ENCODE data around the gene ACSL5. TPM values are rescaled to one million over a fixed set of nuclear protein-coding genes. Genes with fewer than 3 reads are reported as not detected.

Gene ACSL5
- total and polyA plus RNA-seq, 3 donors from 2014 or later = 10.1 to 20.1 (median 11.4) TPM

GRCh38 chr10:112433136-112433535 is 59.2 kb downstream of the ACSL5 start:
- Histone ChIP-seq H3K4me1 (no peaks in the 10 kb centered on the region), H3K9me3 (no peaks in the 10 kb centered on the region), H3K27me3 (no peaks in the 10 kb centered on the region), H3K36me3 (ENCODE audit: low read depth, missing control alignments) (no peaks in the 10 kb centered on the region), H3K27ac (peak overlapping the region in 1 of 2 donors; percentile 5), H3K4me3 (no peak overlapping the region)
- DNase-seq = no peak
- no peak for TF ChIP-seq CTCF (IDR thresholded peaks at IDR 0.05)
- TF ChIP-seq POLR2A (IDR thresholded peaks at IDR 0.05) = no peak
- 70 to 84% methylated on average over 2 of the region's 2 CpGs for WGBS, 2 donors
- intact Hi-C loops (cut with DNase I; ENCODE audit: low total_unique reads) = no loop called here

GRCh38 chr10:112434988-112435619 is 61.2 kb downstream of the ACSL5 start:
- H3K4me1 ChIP-seq = no peaks in the 10 kb centered on the region
- no peak overlapping the region for H3K4me3 ChIP-seq
- H3K27ac ChIP-seq = no peak overlapping the region
- no peaks in the 10 kb centered on the region for H3K9me3 ChIP-seq
- DNase-seq = no peak
- H3K27me3 ChIP-seq = no peaks in the 10 kb centered on the region
- 92 to 94% methylated on average over 2 of the region's 2 CpGs for WGBS, 2 donors
- intact Hi-C loops (cut with DNase I; ENCODE audit: low total_unique reads) = no loop called here
- H3K36me3 ChIP-seq (ENCODE audit: low read depth, missing control alignments) = no peaks in the 10 kb centered on the region
- TF ChIP-seq CTCF (IDR thresholded peaks at IDR 0.05) (peak in 2 of 3 experiments; percentile 17 to 52), POLR2A (IDR thresholded peaks at IDR 0.05) (no peak)

DNA sequence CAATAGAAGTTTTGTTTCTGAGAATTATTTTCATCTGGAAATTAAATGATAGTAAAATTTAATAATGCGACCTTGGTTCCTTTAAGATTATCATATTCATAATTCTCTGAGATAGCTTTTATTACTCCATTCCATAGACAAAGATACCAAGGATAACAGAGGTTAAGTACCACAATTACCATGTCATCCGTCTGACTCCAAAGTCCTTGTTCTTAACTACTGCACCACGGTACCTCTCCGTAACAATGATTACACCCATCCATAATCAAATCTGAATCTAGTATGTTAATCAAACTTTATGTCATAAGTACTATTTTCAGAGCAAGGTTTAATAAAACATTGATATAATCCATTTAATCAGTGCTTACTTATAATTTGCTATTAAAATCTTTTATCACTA is 64.4 kb downstream of the ACSL5 start:
- Histone ChIP-seq H3K9me3 (no peaks in the 10 kb centered on the region), H3K36me3 (ENCODE audit: low read depth, missing control alignments) (no peaks in the 10 kb centered on the region), H3K4me3 (no peak overlapping the region), H3K27me3 (no peaks in the 10 kb centered on the region), H3K4me1 (no peaks in the 10 kb centered on the region), H3K27ac (no peak overlapping the region)
- TF ChIP-seq POLR2A (IDR thresholded peaks at IDR 0.05) = no peak
- TF ChIP-seq CTCF (IDR thresholded peaks at IDR 0.05) = no peak
- no peak for DNase-seq
- 89 to 95% methylated on average over 4 of the region's 4 CpGs for WGBS, 2 donors
- intact Hi-C loops (cut with DNase I; ENCODE audit: low total_unique reads) = no loop called here

GRCh38 chr10:112441520-112441919 is 67.6 kb downstream of the ACSL5 start:
- H3K4me1 ChIP-seq = peaks cover 9% of the 10 kb centered on the region
- TF ChIP-seq POLR2A (IDR thresholded peaks at IDR 0.05) = no peak
- no peak for TF ChIP-seq CTCF (IDR thresholded peaks at IDR 0.05)
- H3K9me3 ChIP-seq = no peaks in the 10 kb centered on the region
- 50 to 63% methylated on average over 1 of the region's 1 CpG for WGBS, 2 donors
- DNase-seq = no peak
- H3K27me3 ChIP-seq = no peaks in the 10 kb centered on the region
- no peak overlapping the region for H3K4me3 ChIP-seq
- intact Hi-C loops (cut with DNase I; ENCODE audit: low total_unique reads) = no loop called here
- no peak overlapping the region for H3K27ac ChIP-seq
- no peaks in the 10 kb centered on the region for H3K36me3 ChIP-seq (ENCODE audit: low read depth, missing control alignments)

GRCh38 chr10:112442063-112442462 is 68.1 kb downstream of the ACSL5 start:
- Histone ChIP-seq H3K4me3 (no peak overlapping the region), H3K36me3 (ENCODE audit: low read depth, missing control alignments) (no peaks in the 10 kb centered on the region), H3K9me3 (no peaks in the 10 kb centered on the region), H3K27ac (no peak overlapping the region), H3K27me3 (no peaks in the 10 kb centered on the region), H3K4me1 (peaks cover 9% of the 10 kb centered on the region)
- intact Hi-C loops (cut with DNase I; ENCODE audit: low total_unique reads) = no loop called here
- no peak for TF ChIP-seq POLR2A (IDR thresholded peaks at IDR 0.05)
- TF ChIP-seq CTCF (IDR thresholded peaks at IDR 0.05) = no peak
- no peak for DNase-seq
- 52 to 59% methylated on average over 3 of the region's 3 CpGs for WGBS, 2 donors

All from testis (tissue), 3 donors.